B cell (primary cell): ENCODE measurements around the gene BMP8A. TPM values are rescaled to one million over a fixed set of nuclear protein-coding genes. Genes with fewer than 3 reads are reported as not detected.

Source experiments
- ATAC-seq: fragments of 200-7000 bp; cut with Tn5 transposase; one replicate; pipeline ENCODE4 v1.10.0; 2021; ENCODE audit warnings: low read depth, mild to moderate bottlenecking, moderate number of reproducible peaks, moderate library complexity
- CTCF ChIA-PET: fragments of 350-600 bp; sonication (Branson Sonifier 250); formaldehyde crosslinking; loops from one replicate; lab custom pipeline; 2021; ENCODE audit warnings: antibody characterized with exemption, inconsistent platforms; lab: Charles Lee
- POLR2A ChIA-PET: fragments of 350-600 bp; sonication (Branson Sonifier 250); formaldehyde crosslinking; loops from one replicate; lab custom pipeline; 2021; ENCODE audit warnings: antibody characterized with exemption; lab: Charles Lee
- DNase-seq: peaks from one replicate; pipeline ENCODE4 v3.0.0; 2013
- H2AFZ ChIP-seq: 2 replicates; pipeline ENCODE4 v1.6.1; 2012; ENCODE audit warnings: mild to moderate bottlenecking, low read depth, low read length; ENCODE audit not compliant: insufficient read depth, poor library complexity, severe bottlenecking
- H3K27ac ChIP-seq, 2 donors: 1 replicate in 1 of 2; 2 replicates in 1 of 2; pipeline ENCODE4 v1.5.1; 2012 to 2013; ENCODE audit warnings: low read length in 2 of 2, mild to moderate bottlenecking in 2 of 2, moderate library complexity in 1 of 2
- H3K27me3 ChIP-seq, 4 experiments: fragments of 200-600 bp in 1 of 4; sonication (generic) in 1 of 4; replicated peaks in 1 of 4; 1 replicate in 2 of 4; 2 replicates in 2 of 4; pipeline versions ENCODE4 v1.6.1 to v1.7.0; 2013 to 2016; ENCODE audit warnings: low read length in 3 of 4, mild to moderate bottlenecking in 2 of 4, mixed read lengths in 1 of 4, moderate library complexity in 1 of 4; ENCODE audit not compliant: insufficient read depth in 4 of 4, control insufficient read depth in 3 of 4; ENCODE audit errors: control extremely low read depth in 1 of 4
- H3K36me3 ChIP-seq, 2 experiments: replicated peaks in 1 of 2; 1 replicate in 1 of 2; 2 replicates in 1 of 2; pipeline versions ENCODE4 v1.6.1 to v1.7.1; 2013; ENCODE audit warnings: low read length in 1 of 2; ENCODE audit not compliant: insufficient read depth in 2 of 2, control insufficient read depth in 1 of 2; ENCODE audit errors: control extremely low read depth in 1 of 2, extremely low read depth in 1 of 2
- H3K4me1 ChIP-seq, 2 donors: fragments of 200-600 bp in 1 of 2; sonication (generic) in 1 of 2; 1 replicate in 1 of 2; 2 replicates in 1 of 2; pipeline versions ENCODE4 v1.5.1 to v1.6.1; 2013 to 2017; ENCODE audit warnings: low read length in 2 of 2; ENCODE audit not compliant: control insufficient read depth in 2 of 2, insufficient read depth in 2 of 2
- H3K4me2 ChIP-seq: replicated peaks from 2 replicates; pipeline ENCODE3; 2012; ENCODE audit warnings: mild to moderate bottlenecking, low read depth, low read length; ENCODE audit not compliant: poor library complexity, severe bottlenecking
- H3K4me3 ChIP-seq, 5 experiments: fragments of 200-600 bp in 1 of 5; sonication (generic) in 1 of 5; 1 replicate in 3 of 5; 2 replicates in 2 of 5; pipeline versions ENCODE4 v1.5.1 to v1.7.0; 2011 to 2016; ENCODE audit warnings: low read length in 4 of 5, mild to moderate bottlenecking in 4 of 5, low read depth in 2 of 5, control low read depth in 1 of 5, moderate library complexity in 1 of 5; ENCODE audit not compliant: insufficient read depth in 1 of 5; ENCODE audit errors: control extremely low read depth in 1 of 5, extremely low read depth in 1 of 5
- H3K79me2 ChIP-seq: fragments of 200-600 bp; sonication (generic); one replicate; pipeline ENCODE4 v1.6.0; 2016; ENCODE audit warnings: low read length; ENCODE audit not compliant: control insufficient read depth, insufficient read depth
- H3K9ac ChIP-seq: fragments of 200-600 bp; sonication (generic); 2 replicates; pipeline ENCODE4 v1.6.1; 2017; ENCODE audit warnings: mild to moderate bottlenecking, low read length, moderate library complexity
- H3K9me3 ChIP-seq, 3 donors: one replicate each; pipeline versions ENCODE4 v1.6.1 to v1.7.1; 2013; ENCODE audit warnings: low read length in 2 of 3; ENCODE audit not compliant: control insufficient read depth in 2 of 3, insufficient read depth in 1 of 3; ENCODE audit errors: control extremely low read depth in 1 of 3
- H4K20me1 ChIP-seq: 2 replicates; pipeline ENCODE4 v1.6.0; 2012; ENCODE audit warnings: mild to moderate bottlenecking, low read length; ENCODE audit not compliant: insufficient read depth, control insufficient read depth, poor library complexity, severe bottlenecking
- H3K27ac Mint-ChIP-seq: one replicate; pipeline ENCODE4 v1.8.0; 2021; ENCODE audit warnings: mixed read lengths
- H3K27me3 Mint-ChIP-seq: one replicate; pipeline ENCODE4 v1.8.0; 2021; ENCODE audit warnings: mixed read lengths
- H3K4me1 Mint-ChIP-seq: one replicate; pipeline ENCODE4 v1.8.0; 2021; ENCODE audit warnings: mixed read lengths
- H3K4me3 Mint-ChIP-seq: one replicate; pipeline ENCODE4 v1.8.0; 2021; ENCODE audit warnings: mixed read lengths
- H3K9me3 Mint-ChIP-seq: one replicate; pipeline ENCODE4 v1.8.0; 2022; ENCODE audit warnings: mixed read lengths; ENCODE audit not compliant: insufficient read depth
- EZH2 ChIP-seq: IDR thresholded peaks from 2 replicates; pipeline ENCODE4 v1.6.1; 2012; ENCODE audit warnings: borderline replicate concordance, low read depth, mild to moderate bottlenecking, moderate library complexity, low read length; ENCODE audit not compliant: insufficient read depth, poor library complexity, severe bottlenecking
- WGBS: methylation state at CpG from one replicate; pipeline ENCODE4 v1.1.5; 2013; ENCODE audit warnings: missing lambda C conversion rate; ENCODE audit not compliant: insufficient coverage; 5-methylcytosine and 5-hydroxymethylcytosine counted together
- intact Hi-C: fragments of 100-400 bp; cut with micrococcal nuclease; formaldehyde crosslinking; loops from one replicate; pipeline ENCODE4 v1.10.0; 2022
- polyA plus RNA-seq: library from polyadenylated mRNA; depleted of rRNA; stranded (reverse); fragments of >200 nt; gene quantifications from 2 replicates; pipeline ENCODE4 v1.2.3, GENCODE V29; 2012
- total RNA-seq, 2 donors: library from RNA; stranded (reverse); fragments of 120-200 nt in 1 of 2; gene quantifications; 1 replicate in 1 of 2; 2 replicates in 1 of 2; pipeline versions ENCODE4 v1.2.3 to v1.2.4, GENCODE V29; 2013 to 2022
- TF ChIP-seq, protein P1 (sequence below): fragments of 200-600 bp; IDR thresholded peaks from one replicate; pipeline ENCODE4 v1.8.0; 2022; ENCODE audit warnings: antibody characterized with exemption, mild to moderate bottlenecking

BMP8A gene
- total and polyA plus RNA-seq, 2 donors (not counting 1 experiment from before 2014, with no cell fraction given), result 0.25 to 1.1 TPM

DNA sequence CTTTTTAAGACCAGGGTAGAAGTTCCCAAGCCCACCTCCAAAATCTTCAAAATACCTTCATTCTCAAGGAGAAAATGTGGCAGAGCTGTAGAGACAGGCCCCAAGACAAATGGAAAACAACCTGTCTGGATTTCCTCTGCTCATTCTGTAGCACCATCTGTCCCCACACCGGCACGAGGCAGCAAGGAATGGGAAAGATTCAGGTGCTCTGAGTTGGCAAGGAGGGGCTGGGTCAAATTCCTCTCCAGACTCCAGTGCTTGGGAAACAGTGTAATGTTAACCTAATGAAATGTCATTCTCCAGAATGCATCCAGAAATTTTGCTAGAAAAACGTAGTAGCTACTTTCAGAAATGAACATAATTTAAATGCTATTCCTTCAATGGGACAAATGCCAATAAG lies 75.9 kb downstream of the BMP8A start:
- CTCF ChIA-PET, result no interaction called here
- H3K36me3 ChIP-seq, result peaks cover 31 to 91% of the 10 kb centered on the region in 2 experiments
- H2AFZ ChIP-seq, result no peak overlapping the region
- no peak overlapping the region for H3K9ac ChIP-seq
- TF ChIP-seq EZH2, result no peak
- TF ChIP-seq, protein P1, sequence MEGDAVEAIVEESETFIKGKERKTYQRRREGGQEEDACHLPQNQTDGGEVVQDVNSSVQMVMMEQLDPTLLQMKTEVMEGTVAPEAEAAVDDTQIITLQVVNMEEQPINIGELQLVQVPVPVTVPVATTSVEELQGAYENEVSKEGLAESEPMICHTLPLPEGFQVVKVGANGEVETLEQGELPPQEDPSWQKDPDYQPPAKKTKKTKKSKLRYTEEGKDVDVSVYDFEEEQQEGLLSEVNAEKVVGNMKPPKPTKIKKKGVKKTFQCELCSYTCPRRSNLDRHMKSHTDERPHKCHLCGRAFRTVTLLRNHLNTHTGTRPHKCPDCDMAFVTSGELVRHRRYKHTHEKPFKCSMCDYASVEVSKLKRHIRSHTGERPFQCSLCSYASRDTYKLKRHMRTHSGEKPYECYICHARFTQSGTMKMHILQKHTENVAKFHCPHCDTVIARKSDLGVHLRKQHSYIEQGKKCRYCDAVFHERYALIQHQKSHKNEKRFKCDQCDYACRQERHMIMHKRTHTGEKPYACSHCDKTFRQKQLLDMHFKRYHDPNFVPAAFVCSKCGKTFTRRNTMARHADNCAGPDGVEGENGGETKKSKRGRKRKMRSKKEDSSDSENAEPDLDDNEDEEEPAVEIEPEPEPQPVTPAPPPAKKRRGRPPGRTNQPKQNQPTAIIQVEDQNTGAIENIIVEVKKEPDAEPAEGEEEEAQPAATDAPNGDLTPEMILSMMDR, result no peak
- H3K4me1 Mint-ChIP-seq, result no peaks in the 10 kb centered on the region
- no peaks in the 10 kb centered on the region for H3K9me3 Mint-ChIP-seq
- POLR2A ChIA-PET, result no interaction called here
- H3K27me3 Mint-ChIP-seq, result no peaks in the 10 kb centered on the region
- H4K20me1 ChIP-seq, result peaks cover 23% of the 10 kb centered on the region
- H3K27ac ChIP-seq, result no peak overlapping the region
- no peak overlapping the region for H3K4me3 Mint-ChIP-seq
- 100% methylated on average over 3 of the region's 3 CpGs for WGBS
- H3K9me3 ChIP-seq, result no peaks in the 10 kb centered on the region
- DNase-seq, result no peak
- no peak overlapping the region for H3K4me2 ChIP-seq
- no peak for ATAC-seq
- no peaks in the 10 kb centered on the region for H3K27me3 ChIP-seq
- H3K4me3 ChIP-seq, result no peak overlapping the region
- no peaks in the 10 kb centered on the region for H3K4me1 ChIP-seq
- no peaks in the 10 kb centered on the region for H3K79me2 ChIP-seq
- no peak overlapping the region for H3K27ac Mint-ChIP-seq
- intact Hi-C loops, result no loop called here

DNA sequence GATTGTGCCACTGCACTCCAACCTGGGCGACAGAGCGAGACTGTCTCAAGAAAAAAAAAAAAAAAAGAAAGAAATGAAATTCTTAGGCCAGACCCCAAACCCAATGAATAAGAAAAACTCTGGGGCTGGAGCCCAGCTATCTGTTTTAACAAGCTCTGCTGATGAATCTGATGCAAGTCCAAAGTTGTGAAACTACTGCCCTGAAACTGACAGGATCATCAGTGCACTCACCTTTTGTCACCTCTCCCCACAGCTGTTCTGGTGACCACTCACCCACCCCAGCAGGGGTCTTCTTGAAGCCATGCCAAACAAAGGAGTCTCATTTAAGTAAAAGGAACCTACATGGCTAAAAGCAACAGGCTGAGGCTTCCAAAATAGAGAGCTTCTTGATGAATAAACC lies 76.8 kb downstream of the BMP8A start:
- Histone ChIP-seq H3K79me2 (peaks cover under 1% of the 10 kb centered on the region), H3K27ac (no peak overlapping the region), H3K4me3 (no peak overlapping the region), H3K36me3 (peaks cover 35 to 84% of the 10 kb centered on the region in 2 experiments), H3K9ac (no peak overlapping the region), H3K27me3 (no peaks in the 10 kb centered on the region), H4K20me1 (peaks cover 29% of the 10 kb centered on the region), H3K9me3 (no peaks in the 10 kb centered on the region), H3K4me2 (no peak overlapping the region), H3K4me1 (peaks cover under 1 to 1% of the 10 kb centered on the region in 2 donors), H2AFZ (no peak overlapping the region)
- TF ChIP-seq, protein P1, result no peak
- no peak for TF ChIP-seq EZH2
- H3K27me3 Mint-ChIP-seq, result no peaks in the 10 kb centered on the region
- H3K4me3 Mint-ChIP-seq, result no peak overlapping the region
- POLR2A ChIA-PET, result no interaction called here
- intact Hi-C loops, result no loop called here
- CTCF ChIA-PET, result interaction anchor here (0.8 kb wide), 1 partner anchor 28 kb away, joined by 4 read pairs; no protein-coding TSS in a partner anchor
- H3K9me3 Mint-ChIP-seq, result no peaks in the 10 kb centered on the region
- peaks cover 4% of the 10 kb centered on the region for H3K4me1 Mint-ChIP-seq
- DNase-seq (no peak), ATAC-seq (no peak)
- H3K27ac Mint-ChIP-seq, result no peak overlapping the region
- 100% methylated on average over 1 of the region's 2 CpGs for WGBS
